ENCODE data around the gene MADCAM1.
A peak's percentile ranks its signal among the peaks of the same experiment; 100 is the strongest.
"Not testable (repeated sequence)": the region's sequence is repeated elsewhere in the genome, so short reads cannot be mapped to it uniquely, and the experiment has no call there.

MADCAM1 gene

DNA sequence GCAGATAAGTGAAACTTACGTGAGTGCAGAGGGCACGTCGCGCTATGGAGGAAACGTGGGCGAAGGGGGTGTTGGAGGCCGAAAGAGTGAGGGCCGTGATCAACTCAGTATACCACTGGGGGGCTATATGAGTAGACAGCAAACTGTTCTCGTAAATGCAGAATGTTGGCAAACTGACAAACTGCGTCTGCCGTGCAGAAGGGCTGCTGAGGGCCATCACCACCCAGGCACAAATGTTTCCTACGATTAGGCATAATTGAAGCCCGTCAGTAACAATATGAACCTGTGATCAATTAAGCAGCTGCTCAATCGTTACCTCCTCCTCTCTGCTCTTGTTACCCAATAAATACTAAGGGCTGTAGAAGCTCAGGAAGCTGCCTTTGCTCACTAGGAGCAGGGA, 17.3 kb upstream of the MADCAM1 start:
- Histone ChIP-seq H3K4me1 (ENCODE audit: control insufficient read depth in 2 of 2, insufficient read depth in 2 of 2, low read length in 2 of 2) (no peaks in the 10 kb centered on the region), H3K27me3 (ENCODE audit: control insufficient read depth in 2 of 2, insufficient read depth in 2 of 2, low read length in 2 of 2) (peaks cover 0 to 7% of the 10 kb centered on the region in 2 donors), H3K4me3 (ENCODE audit: low read length in 2 of 2) (no peak overlapping the region), H3K9me3 (ENCODE audit: control insufficient read depth in 2 of 2, low read length in 2 of 2) (no peaks in the 10 kb centered on the region), H3K27ac (ENCODE audit: low read depth in 2 of 2, low read length in 2 of 2) (no peak overlapping the region), H3K9ac (ENCODE audit: low read depth in 1 of 2, low read length in 2 of 2) (no peak overlapping the region), H3K36me3 (ENCODE audit: control insufficient read depth in 2 of 2, insufficient read depth in 2 of 2, low read length in 2 of 2) (no peaks in the 10 kb centered on the region)

DNA sequence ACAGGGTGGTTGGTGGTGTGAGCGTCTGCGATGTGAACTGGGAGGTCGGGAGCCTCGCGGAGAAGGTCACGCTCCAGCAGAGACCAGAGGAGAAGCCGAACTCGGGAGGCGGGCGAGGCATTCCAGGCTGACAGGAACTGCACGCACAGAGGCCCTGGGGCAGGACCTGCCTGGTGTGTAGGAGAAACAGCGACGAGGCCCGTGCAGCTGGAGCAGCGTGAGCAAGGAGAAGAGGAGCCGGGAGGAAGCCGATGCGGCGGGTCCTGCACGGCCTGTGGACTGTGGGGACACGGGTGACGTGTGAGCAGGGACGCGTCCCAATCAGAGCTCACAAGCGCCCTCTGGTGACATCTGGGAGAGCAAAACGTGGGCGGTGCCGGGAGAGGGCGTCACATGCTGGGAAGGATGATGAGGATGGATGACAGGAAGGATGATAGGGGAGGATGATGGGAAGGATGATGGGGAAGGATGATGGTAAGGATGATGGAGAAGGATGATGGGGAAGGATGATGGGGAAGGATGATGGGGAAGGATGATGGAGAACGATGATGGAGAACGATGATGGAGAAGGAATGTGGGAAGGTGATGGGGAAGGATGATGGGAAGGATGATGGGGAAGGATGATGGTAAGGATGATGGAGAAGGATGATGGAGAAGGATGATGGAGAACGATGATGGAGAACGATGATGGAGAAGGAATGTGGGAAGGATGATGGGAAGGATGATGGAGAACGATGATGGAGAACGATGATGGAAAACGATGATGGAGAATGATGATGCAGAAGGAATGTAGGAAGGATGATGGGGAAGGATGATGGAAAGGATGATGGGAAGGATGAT, 16.1 kb upstream of the MADCAM1 start:
- Histone ChIP-seq H3K36me3 (ENCODE audit: control insufficient read depth in 2 of 2, insufficient read depth in 2 of 2, low read length in 2 of 2) (no peaks in the 10 kb centered on the region), H3K9ac (ENCODE audit: low read depth in 1 of 2, low read length in 2 of 2) (peak overlapping the region in 1 of 2 donors; percentile 49), H3K4me3 (ENCODE audit: low read length in 2 of 2) (peak overlapping the region; percentile 22 to 41), H3K4me1 (ENCODE audit: control insufficient read depth in 2 of 2, insufficient read depth in 2 of 2, low read length in 2 of 2) (no peaks in the 10 kb centered on the region), H3K9me3 (ENCODE audit: control insufficient read depth in 2 of 2, low read length in 2 of 2) (no peaks in the 10 kb centered on the region), H3K27me3 (ENCODE audit: control insufficient read depth in 2 of 2, insufficient read depth in 2 of 2, low read length in 2 of 2) (peaks cover 4 to 8% of the 10 kb centered on the region in 2 donors), H3K27ac (ENCODE audit: low read depth in 2 of 2, low read length in 2 of 2) (no peak overlapping the region)

DNA sequence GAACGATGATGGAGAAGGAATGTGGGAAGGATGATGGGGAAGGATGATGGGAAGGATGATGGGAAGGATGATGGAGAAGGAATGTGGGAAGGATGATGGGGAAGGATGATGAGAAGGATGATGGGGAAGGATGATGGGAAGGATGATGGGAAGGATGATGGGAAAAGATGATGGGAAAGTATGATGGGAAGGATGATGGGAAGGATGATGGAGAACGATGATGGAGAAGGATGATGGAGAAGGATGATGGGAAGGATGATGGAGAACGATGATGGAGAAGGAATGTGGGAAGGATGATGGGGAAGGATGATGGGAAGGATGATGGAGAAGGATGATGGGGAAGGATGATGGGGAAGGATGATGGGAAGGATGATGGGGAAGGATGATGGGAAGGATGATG, 15.2 kb upstream of the MADCAM1 start:
- not testable (repeated sequence) for H3K36me3 ChIP-seq (ENCODE audit: control insufficient read depth in 2 of 2, insufficient read depth in 2 of 2, low read length in 2 of 2); H3K4me1 ChIP-seq (ENCODE audit: control insufficient read depth in 2 of 2, insufficient read depth in 2 of 2, low read length in 2 of 2); H3K9ac ChIP-seq (ENCODE audit: low read depth in 1 of 2, low read length in 2 of 2); H3K9me3 ChIP-seq (ENCODE audit: control insufficient read depth in 2 of 2, low read length in 2 of 2); H3K4me3 ChIP-seq (ENCODE audit: low read length in 2 of 2); H3K27ac ChIP-seq (ENCODE audit: low read depth in 2 of 2, low read length in 2 of 2)
- H3K27me3 ChIP-seq (ENCODE audit: control insufficient read depth in 2 of 2, insufficient read depth in 2 of 2, low read length in 2 of 2) = peaks cover 12 to 14% of the 10 kb centered on the region in 2 donors

DNA sequence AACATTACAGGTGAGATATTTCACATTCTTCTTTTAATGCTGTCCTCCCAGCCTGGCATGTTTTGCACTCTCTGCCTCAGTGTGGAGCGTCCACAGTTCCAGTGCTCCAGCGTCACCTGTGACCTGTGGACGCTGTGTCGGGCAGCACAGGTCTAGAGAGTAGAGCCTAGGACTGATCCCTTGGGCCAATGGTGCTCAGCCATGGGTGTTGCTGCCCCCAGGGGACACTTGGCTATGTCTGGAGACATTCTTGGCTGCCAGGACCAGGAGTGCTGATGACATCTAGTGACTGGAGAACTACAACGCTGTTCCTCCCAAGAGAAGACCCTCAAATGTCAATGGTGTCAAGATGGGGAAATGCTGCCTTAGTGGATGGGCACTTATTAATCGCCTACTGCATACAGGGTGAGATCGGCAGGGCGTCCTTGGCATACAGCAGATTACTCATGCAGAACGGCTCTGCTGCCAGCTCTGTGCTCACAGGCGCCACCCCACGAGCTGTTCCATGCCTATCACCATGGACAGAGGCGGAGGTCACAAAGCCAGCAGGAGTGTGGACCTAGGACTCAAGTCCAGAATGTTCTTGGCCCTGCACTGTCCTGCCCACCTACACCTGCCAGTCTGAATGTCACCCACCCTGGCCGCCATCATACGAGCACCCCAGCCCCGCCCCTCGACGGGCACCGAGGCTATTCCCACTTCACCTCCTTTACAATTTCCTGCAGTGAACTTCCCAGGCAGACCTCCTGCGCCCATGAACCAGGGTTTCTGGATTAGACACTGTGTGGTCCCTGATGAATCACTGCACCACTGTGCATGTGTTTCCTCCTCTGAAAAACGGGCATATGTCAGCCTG, 13.9 kb upstream of the MADCAM1 start:
- H3K27ac ChIP-seq (ENCODE audit: low read depth in 2 of 2, low read length in 2 of 2) = no peak overlapping the region
- no peaks in the 10 kb centered on the region for H3K36me3 ChIP-seq (ENCODE audit: control insufficient read depth in 2 of 2, insufficient read depth in 2 of 2, low read length in 2 of 2)
- no peak overlapping the region for H3K4me3 ChIP-seq (ENCODE audit: low read length in 2 of 2)
- no peak overlapping the region for H3K9ac ChIP-seq (ENCODE audit: low read depth in 1 of 2, low read length in 2 of 2)
- no peaks in the 10 kb centered on the region for H3K4me1 ChIP-seq (ENCODE audit: control insufficient read depth in 2 of 2, insufficient read depth in 2 of 2, low read length in 2 of 2)
- peaks cover 13 to 14% of the 10 kb centered on the region in 2 donors for H3K27me3 ChIP-seq (ENCODE audit: control insufficient read depth in 2 of 2, insufficient read depth in 2 of 2, low read length in 2 of 2)
- H3K9me3 ChIP-seq (ENCODE audit: control insufficient read depth in 2 of 2, low read length in 2 of 2) = no peaks in the 10 kb centered on the region

DNA sequence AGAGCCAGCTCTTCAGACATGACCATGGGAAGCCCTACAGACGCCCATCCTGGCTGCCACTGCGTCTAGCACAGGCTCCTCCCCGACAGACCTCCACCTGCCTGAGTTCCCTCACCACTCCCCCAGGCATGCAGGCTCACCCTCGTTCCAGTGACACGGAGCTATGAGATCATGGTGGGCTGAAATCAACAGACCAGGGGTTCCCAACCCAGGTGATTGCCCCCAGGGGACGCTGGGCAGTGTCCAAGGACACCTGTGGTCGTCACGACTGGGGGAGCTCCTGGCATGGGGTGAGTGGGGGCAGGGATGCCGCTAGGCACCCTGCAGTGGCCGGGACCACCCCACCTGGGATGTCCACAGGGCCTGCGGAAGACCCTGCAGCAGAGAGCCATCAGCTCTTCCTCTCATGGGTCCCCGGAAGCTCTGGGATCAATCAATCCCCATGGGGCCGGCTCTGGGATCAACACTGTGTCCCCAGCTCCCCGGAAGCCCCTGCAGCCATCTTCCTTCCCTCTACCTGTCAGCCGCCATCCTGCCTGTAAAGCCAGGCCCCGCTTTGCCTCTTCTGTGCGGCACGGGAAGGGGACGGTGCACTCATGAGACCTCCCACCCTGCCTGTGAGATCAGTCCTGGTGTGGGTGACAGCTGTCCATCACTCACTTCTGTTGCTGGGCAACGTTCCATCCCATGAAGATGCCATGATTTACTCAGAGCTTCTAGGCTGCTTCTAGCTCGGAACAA, 12.8 kb upstream of the MADCAM1 start:
- H3K4me1 ChIP-seq (ENCODE audit: control insufficient read depth in 2 of 2, insufficient read depth in 2 of 2, low read length in 2 of 2) = no peaks in the 10 kb centered on the region
- H3K9ac ChIP-seq (ENCODE audit: low read depth in 1 of 2, low read length in 2 of 2) = no peak overlapping the region
- H3K9me3 ChIP-seq (ENCODE audit: control insufficient read depth in 2 of 2, low read length in 2 of 2) = no peaks in the 10 kb centered on the region
- H3K36me3 ChIP-seq (ENCODE audit: control insufficient read depth in 2 of 2, insufficient read depth in 2 of 2, low read length in 2 of 2) = no peaks in the 10 kb centered on the region
- H3K4me3 ChIP-seq (ENCODE audit: low read length in 2 of 2) = no peak overlapping the region
- no peak overlapping the region for H3K27ac ChIP-seq (ENCODE audit: low read depth in 2 of 2, low read length in 2 of 2)
- peaks cover 12 to 13% of the 10 kb centered on the region in 2 donors for H3K27me3 ChIP-seq (ENCODE audit: control insufficient read depth in 2 of 2, insufficient read depth in 2 of 2, low read length in 2 of 2)

DNA sequence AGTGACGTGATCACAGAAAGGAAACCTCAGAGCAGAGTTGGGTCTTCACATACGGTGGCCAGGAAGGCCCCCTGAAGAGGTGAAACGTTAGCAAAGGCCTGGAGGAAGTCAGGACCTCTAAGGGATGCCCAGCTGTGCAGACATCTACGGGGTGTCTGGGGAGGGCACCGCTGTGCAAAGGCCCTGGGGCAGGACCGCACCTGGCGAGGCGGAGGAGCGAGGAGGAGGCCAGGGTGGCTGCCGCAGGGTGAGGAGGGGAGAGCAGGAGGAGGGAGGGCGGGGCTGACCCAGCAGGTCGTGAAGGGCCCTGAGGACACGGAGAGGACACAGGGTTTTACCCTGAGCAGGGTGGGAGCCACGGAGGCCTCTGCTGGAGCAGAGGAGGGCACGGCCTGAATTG, 11.8 kb upstream of the MADCAM1 start:
- Histone ChIP-seq H3K36me3 (ENCODE audit: control insufficient read depth in 2 of 2, insufficient read depth in 2 of 2, low read length in 2 of 2) (no peaks in the 10 kb centered on the region), H3K4me1 (ENCODE audit: control insufficient read depth in 2 of 2, insufficient read depth in 2 of 2, low read length in 2 of 2) (peaks cover 0 to 1% of the 10 kb centered on the region in 2 donors), H3K9me3 (ENCODE audit: control insufficient read depth in 2 of 2, low read length in 2 of 2) (no peaks in the 10 kb centered on the region), H3K9ac (ENCODE audit: low read depth in 1 of 2, low read length in 2 of 2) (no peak overlapping the region), H3K27ac (ENCODE audit: low read depth in 2 of 2, low read length in 2 of 2) (no peak overlapping the region), H3K27me3 (ENCODE audit: control insufficient read depth in 2 of 2, insufficient read depth in 2 of 2, low read length in 2 of 2) (peaks cover 12 to 13% of the 10 kb centered on the region in 2 donors), H3K4me3 (ENCODE audit: low read length in 2 of 2) (no peak overlapping the region)

DNA sequence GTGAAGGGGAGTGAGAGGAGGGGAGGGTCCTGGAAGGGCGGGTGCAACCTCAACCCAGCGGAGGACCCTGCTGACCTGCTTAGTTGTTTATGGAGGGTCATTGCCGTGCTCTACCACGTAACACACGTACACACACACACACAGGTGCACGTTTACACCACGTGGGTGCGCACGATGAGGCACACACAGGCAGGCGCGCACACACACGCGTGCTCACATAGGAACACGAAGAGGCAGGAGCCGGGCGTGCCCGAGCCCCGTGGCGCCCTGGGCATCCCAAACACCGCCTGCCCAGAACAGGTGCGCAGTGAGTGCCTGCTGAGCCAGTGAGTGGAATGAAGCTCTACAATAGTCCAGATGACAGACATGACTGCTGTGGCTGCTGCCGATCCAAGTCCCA, 11.2 kb upstream of the MADCAM1 start:
- Histone ChIP-seq H3K27ac (ENCODE audit: low read depth in 2 of 2, low read length in 2 of 2) (no peak overlapping the region), H3K9ac (ENCODE audit: low read depth in 1 of 2, low read length in 2 of 2) (no peak overlapping the region)

DNA sequence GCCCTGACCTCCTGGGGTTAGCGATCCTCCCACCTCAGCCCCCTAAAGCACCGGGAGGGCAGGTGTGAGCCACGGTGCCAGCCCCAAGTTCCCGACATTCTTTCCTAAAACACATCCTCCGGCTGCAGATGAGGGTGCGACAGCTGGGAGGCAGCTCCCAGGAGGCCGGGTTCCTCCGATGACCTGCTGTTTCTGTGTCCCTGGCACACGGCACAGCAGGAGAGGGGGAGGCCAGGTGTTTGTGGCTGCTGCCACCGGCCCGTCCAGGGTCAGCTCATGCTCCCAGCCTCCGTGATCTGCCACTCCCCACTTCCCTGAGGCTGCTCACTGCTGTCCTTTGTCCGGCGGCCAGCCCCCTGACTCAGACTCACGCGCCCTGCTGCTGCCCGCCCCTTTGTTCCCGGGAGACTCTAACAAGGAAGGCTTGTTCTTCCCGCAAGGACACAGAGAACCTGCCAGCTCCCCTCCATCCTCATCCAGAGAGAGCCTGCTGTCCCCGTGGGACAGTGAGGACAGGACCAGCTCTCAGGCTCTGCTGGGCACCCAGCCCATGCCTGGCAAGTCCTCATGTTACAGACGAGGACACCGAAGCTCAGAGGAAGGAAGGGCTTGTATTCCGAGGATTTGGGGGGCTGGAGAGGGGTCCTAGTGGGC, 10.6 kb upstream of the MADCAM1 start:
- H3K4me3 ChIP-seq (ENCODE audit: low read length in 2 of 2) = no peak overlapping the region
- H3K36me3 ChIP-seq (ENCODE audit: control insufficient read depth in 2 of 2, insufficient read depth in 2 of 2, low read length in 2 of 2) = no peaks in the 10 kb centered on the region
- no peak overlapping the region for H3K9ac ChIP-seq (ENCODE audit: low read depth in 1 of 2, low read length in 2 of 2)
- no peak overlapping the region for H3K27ac ChIP-seq (ENCODE audit: low read depth in 2 of 2, low read length in 2 of 2)
- peaks cover 12 to 13% of the 10 kb centered on the region in 2 donors for H3K27me3 ChIP-seq (ENCODE audit: control insufficient read depth in 2 of 2, insufficient read depth in 2 of 2, low read length in 2 of 2)
- H3K4me1 ChIP-seq (ENCODE audit: control insufficient read depth in 2 of 2, insufficient read depth in 2 of 2, low read length in 2 of 2) = peaks cover 0 to 3% of the 10 kb centered on the region in 2 donors
- H3K9me3 ChIP-seq (ENCODE audit: control insufficient read depth in 2 of 2, low read length in 2 of 2) = no peaks in the 10 kb centered on the region

More for the DNA sequence above, 11.2 kb upstream of the MADCAM1 start:
- Histone ChIP-seq H3K9me3 (ENCODE audit: control insufficient read depth in 2 of 2, low read length in 2 of 2) (no peaks in the 10 kb centered on the region), H3K4me1 (ENCODE audit: control insufficient read depth in 2 of 2, insufficient read depth in 2 of 2, low read length in 2 of 2) (peaks cover 0 to 3% of the 10 kb centered on the region in 2 donors), H3K36me3 (ENCODE audit: control insufficient read depth in 2 of 2, insufficient read depth in 2 of 2, low read length in 2 of 2) (no peaks in the 10 kb centered on the region), H3K4me3 (ENCODE audit: low read length in 2 of 2) (no peak overlapping the region), H3K27me3 (ENCODE audit: control insufficient read depth in 2 of 2, insufficient read depth in 2 of 2, low read length in 2 of 2) (peaks cover 12 to 13% of the 10 kb centered on the region in 2 donors)

DNA sequence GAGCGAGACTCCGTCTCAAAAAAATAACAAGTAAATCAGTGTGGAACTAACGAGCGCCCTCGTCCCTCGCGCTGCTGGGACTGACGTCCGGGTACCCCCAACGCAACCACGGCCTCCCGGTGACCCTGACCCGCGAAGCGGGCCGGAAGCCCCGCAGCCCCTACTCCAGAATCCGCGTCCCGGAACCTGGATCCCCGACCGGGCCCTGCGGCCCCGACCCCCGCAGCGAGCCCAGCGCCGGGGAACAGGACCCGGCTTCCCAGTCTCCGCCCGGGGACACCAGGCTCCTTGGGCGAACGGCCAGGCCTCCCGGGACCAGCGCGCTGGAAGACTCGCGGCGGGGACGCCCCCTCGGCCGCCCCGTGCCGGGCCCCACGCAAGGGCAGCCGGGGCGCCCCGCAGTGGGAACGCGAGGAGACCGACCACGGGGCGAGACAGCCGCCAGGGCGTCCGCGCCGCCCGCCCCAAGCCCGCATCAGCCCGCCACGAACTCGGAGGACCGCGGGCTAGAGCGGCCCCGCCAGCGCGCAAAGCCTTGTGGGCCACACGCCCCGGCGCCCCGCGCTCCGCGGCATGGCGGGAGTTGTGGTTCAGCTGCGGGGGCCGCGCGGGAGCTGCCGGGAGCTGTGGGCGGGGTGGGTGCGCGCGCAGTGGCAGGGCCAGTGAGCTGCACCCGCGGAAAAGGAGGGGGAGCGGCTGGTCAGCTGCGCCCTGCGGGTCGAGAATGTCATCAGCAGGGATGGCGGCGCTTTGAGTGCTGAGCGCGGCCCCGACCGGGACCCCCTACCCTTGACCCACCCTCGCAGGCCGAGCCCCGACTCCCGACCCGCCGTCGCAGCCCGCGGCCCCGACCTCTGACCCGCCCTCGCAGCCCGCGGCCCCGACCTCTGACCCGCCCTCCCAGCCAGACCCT, 7.5 kb upstream of the MADCAM1 start:
- peaks cover 0 to 3% of the 10 kb centered on the region in 2 donors for H3K4me1 ChIP-seq (ENCODE audit: control insufficient read depth in 2 of 2, insufficient read depth in 2 of 2, low read length in 2 of 2)
- no peaks in the 10 kb centered on the region for H3K9me3 ChIP-seq (ENCODE audit: control insufficient read depth in 2 of 2, low read length in 2 of 2)
- no peaks in the 10 kb centered on the region for H3K36me3 ChIP-seq (ENCODE audit: control insufficient read depth in 2 of 2, insufficient read depth in 2 of 2, low read length in 2 of 2)
- peak overlapping the region; percentile 68 to 87 for H3K9ac ChIP-seq (ENCODE audit: low read depth in 1 of 2, low read length in 2 of 2)
- H3K4me3 ChIP-seq (ENCODE audit: low read length in 2 of 2) = peak overlapping the region; percentile 76 to 82
- peaks cover 11 to 13% of the 10 kb centered on the region in 2 donors for H3K27me3 ChIP-seq (ENCODE audit: control insufficient read depth in 2 of 2, insufficient read depth in 2 of 2, low read length in 2 of 2)
- peak overlapping the region; percentile 87 to 88 for H3K27ac ChIP-seq (ENCODE audit: low read depth in 2 of 2, low read length in 2 of 2)

All from mucosa of rectum (tissue), 2 donors.